ENCODE results near the gene RPS13.
"Not testable (repeated sequence)": the region's sequence is repeated elsewhere in the genome, so short reads cannot be mapped to it uniquely, and the experiment has no call there.

RPS13 gene

GRCh38 chr11:17067417-17067816, 10.1 kb downstream of the RPS13 start:
- H3K4me1 Mint-ChIP-seq: no peaks in the 10 kb centered on the region
- no peaks in the 10 kb centered on the region for H3K36me3 Mint-ChIP-seq (ENCODE audit: low read depth)
- DNase-seq (no peak), ATAC-seq (no peak)
- no peak overlapping the region for H3K27ac Mint-ChIP-seq
- no peak overlapping the region for H3K4me3 Mint-ChIP-seq
- H3K27me3 Mint-ChIP-seq: no peaks in the 10 kb centered on the region
- H3K9me3 Mint-ChIP-seq: no peaks in the 10 kb centered on the region

DNA sequence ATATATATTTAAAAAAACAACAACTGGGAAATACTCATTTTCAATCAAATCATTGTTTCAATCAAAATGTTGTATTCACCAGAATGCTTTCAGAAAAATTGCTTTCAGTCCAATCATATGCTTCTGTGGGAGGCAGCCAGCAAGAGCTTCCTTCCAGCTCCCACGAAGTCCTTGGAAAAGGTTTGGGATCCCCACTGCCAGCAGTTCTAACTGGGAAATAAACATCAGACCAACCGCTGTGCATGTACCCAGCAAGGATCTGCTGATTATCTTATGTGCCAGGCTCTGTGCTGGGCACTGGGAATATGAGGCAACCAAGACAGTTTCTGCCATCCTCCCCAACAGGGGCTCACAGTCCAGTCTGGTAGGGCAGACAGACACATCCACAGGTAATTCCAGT, 10.8 kb downstream of the RPS13 start:
- no peak overlapping the region for H3K27ac Mint-ChIP-seq
- no peaks in the 10 kb centered on the region for H3K27me3 Mint-ChIP-seq
- no peaks in the 10 kb centered on the region for H3K36me3 Mint-ChIP-seq (ENCODE audit: low read depth)
- H3K4me3 Mint-ChIP-seq: no peak overlapping the region
- H3K4me1 Mint-ChIP-seq: no peaks in the 10 kb centered on the region
- ATAC-seq: no peak
- H3K9me3 Mint-ChIP-seq: no peaks in the 10 kb centered on the region
- no peak for DNase-seq

GRCh38 chr11:17063171-17064002, 14.1 kb downstream of the RPS13 start:
- Mint-ChIP-seq H3K36me3 (ENCODE audit: low read depth) (no peaks in the 10 kb centered on the region), H3K4me1 (no peaks in the 10 kb centered on the region), H3K9me3 (no peaks in the 10 kb centered on the region), H3K27ac (no peak overlapping the region), H3K27me3 (no peaks in the 10 kb centered on the region), H3K4me3 (no peak overlapping the region)
- ATAC-seq (peak; percentile 97), DNase-seq (peak; percentile 74)

DNA sequence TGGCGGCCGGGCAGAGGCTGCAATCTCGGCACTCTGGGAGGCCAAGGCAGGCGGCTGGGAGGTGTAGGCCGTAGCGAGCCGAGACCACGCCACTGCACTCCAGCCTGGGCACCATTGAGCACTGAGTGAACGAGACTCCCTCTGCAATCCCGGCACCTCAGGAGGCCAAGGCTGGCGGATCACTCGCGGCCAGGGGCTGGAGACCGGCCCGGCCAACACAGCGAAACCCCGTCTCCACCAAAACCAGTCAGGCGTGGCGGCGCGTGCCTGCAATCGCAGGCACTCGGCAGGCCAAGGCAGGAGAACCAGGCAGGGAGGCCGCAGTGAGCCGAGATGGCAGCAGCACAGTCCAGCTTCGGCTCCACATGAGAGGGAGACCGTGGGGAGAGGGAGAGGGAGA, 26.3 kb downstream of the RPS13 start:
- H3K4me1 Mint-ChIP-seq, H3K9me3 Mint-ChIP-seq, H3K27me3 Mint-ChIP-seq: not testable (repeated sequence)

GRCh38 chr11:17048491-17048890, 29.0 kb downstream of the RPS13 start:
- not testable (repeated sequence) for H3K4me3 Mint-ChIP-seq; H3K27me3 Mint-ChIP-seq; H3K4me1 Mint-ChIP-seq; ATAC-seq; H3K36me3 Mint-ChIP-seq (ENCODE audit: low read depth); H3K9me3 Mint-ChIP-seq; H3K27ac Mint-ChIP-seq; DNase-seq

More for the DNA sequence above, 26.3 kb downstream of the RPS13 start:
- not testable (repeated sequence) for DNase-seq; ATAC-seq; H3K36me3 Mint-ChIP-seq (ENCODE audit: low read depth); H3K27ac Mint-ChIP-seq; H3K4me3 Mint-ChIP-seq

DNA sequence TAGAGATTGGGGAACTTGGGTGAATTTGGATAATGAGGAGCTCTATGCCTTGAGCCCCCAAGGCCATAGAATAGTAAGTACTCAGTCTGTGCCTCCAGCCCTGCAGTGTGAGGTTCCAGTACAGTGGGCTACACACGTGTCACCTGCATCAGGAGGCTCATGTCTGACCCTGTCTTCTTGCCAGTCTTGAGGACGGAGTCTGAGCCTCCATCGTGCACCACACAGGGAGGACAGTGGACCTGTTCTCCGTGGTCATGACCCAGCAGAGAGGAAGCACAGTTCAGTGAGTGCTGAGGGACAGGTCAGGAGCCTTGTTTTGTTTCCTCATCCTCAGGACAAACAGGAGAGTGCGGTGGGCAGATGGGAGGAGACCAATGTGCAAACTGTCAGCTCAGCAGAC, 30.8 kb downstream of the RPS13 start:
- Mint-ChIP-seq H3K4me3 (no peak overlapping the region), H3K9me3 (no peaks in the 10 kb centered on the region), H3K27me3 (no peaks in the 10 kb centered on the region), H3K27ac (no peak overlapping the region), H3K4me1 (no peaks in the 10 kb centered on the region), H3K36me3 (ENCODE audit: low read depth) (no peaks in the 10 kb centered on the region)
- ATAC-seq (no peak), DNase-seq (no peak)

- H3K27ac Mint-ChIP-seq: no peak overlapping the region
- H3K4me3 Mint-ChIP-seq: no peak overlapping the region
- ATAC-seq: no peak
- no peak for DNase-seq
- H3K36me3 Mint-ChIP-seq (ENCODE audit: low read depth): no peaks in the 10 kb centered on the region
- H3K27me3 Mint-ChIP-seq: peaks cover 6% of the 10 kb centered on the region
- peaks cover 11% of the 10 kb centered on the region for H3K9me3 Mint-ChIP-seq
- H3K4me1 Mint-ChIP-seq: no peaks in the 10 kb centered on the region
Measured at GRCh38 chr11:17036666-17037658, 40.5 kb downstream of the RPS13 start.

DNA sequence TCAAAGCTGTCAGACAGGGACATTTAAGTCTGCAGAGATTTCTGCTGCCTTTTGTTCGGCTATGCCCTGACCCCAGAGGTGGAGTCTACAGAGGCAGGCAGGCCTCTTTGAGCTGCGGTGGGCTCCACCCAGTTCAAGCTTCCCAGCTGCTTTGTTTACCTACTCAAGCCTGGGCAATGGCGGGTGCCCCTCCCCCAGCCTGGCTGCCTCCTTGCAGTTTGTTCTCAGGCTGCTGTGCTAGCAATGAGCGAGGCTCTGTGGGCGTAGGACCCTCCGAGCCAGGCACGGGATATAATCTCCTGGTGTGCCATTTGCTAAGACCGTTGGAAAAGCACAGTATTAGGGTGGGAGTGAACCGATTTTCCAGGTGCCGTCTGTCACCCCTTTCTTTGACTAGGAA, 43.4 kb downstream of the RPS13 start:
- peaks cover 11% of the 10 kb centered on the region for H3K9me3 Mint-ChIP-seq
- not testable (repeated sequence) for H3K27ac Mint-ChIP-seq; H3K4me3 Mint-ChIP-seq; H3K4me1 Mint-ChIP-seq; H3K27me3 Mint-ChIP-seq; ATAC-seq; DNase-seq; H3K36me3 Mint-ChIP-seq (ENCODE audit: low read depth)

DNA sequence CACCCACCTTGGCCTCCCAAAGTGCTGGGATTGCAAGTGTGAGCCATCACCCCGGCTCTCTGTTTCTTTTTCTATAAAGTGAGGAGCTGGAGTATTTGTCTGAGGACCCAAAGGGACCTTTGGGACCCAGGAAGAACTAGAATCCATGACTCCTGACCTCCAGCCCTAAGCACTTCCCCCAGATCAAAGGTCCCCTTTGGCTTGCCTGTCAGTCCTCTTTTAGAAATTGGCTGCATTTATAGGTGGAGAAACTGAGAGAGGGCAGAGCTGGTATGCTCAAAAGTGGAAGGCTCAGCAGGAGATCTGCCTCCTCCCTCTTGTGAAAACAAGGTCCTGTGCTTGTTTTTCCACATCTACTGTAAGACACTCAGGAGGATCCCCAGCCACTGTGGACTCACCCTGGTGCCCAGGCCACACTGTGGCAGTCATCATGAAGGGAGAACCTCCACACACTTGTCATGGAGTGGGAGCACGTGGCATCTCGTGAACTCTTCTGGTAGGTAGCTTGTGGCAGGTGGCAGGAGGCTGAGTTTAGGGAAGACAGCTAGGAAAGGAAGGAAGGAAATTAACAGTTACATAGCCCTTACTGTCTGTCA, 50.9 kb downstream of the RPS13 start:
- H3K4me3 Mint-ChIP-seq: no peak overlapping the region
- no peaks in the 10 kb centered on the region for H3K4me1 Mint-ChIP-seq
- no peak overlapping the region for H3K27ac Mint-ChIP-seq
- H3K36me3 Mint-ChIP-seq (ENCODE audit: low read depth): no peaks in the 10 kb centered on the region
- ATAC-seq: no peak
- no peak for DNase-seq
- H3K27me3 Mint-ChIP-seq: no peaks in the 10 kb centered on the region
- no peaks in the 10 kb centered on the region for H3K9me3 Mint-ChIP-seq

- Mint-ChIP-seq H3K4me1 (no peaks in the 10 kb centered on the region), H3K36me3 (ENCODE audit: low read depth) (no peaks in the 10 kb centered on the region), H3K4me3 (no peak overlapping the region), H3K27ac (no peak overlapping the region), H3K27me3 (no peaks in the 10 kb centered on the region), H3K9me3 (no peaks in the 10 kb centered on the region)
- no peak for DNase-seq
- no peak for ATAC-seq
Measured at GRCh38 chr11:17024924-17025323, 52.5 kb downstream of the RPS13 start.
